Dendritic cell treated with granulocyte-macrophage colony-stimulating factor and Interleukin-4, amounts not matched to agents 40 ng/mL and 50 ng/mL, for 4 days (primary cell): ENCODE results near the gene SLC16A10.

Source experiments
- H3K27ac Mint-ChIP-seq: one replicate; pipeline ENCODE4 v1.8.0; 2022; ENCODE audit warnings: mild to moderate bottlenecking, mixed read lengths
- H3K27me3 Mint-ChIP-seq: one replicate; pipeline ENCODE4 v1.8.0; 2022; ENCODE audit warnings: mild to moderate bottlenecking, mixed read lengths
- H3K36me3 Mint-ChIP-seq: one replicate; pipeline ENCODE4 v1.8.0; 2022; ENCODE audit warnings: low read depth, mixed read lengths
- H3K4me1 Mint-ChIP-seq: one replicate; pipeline ENCODE4 v1.8.0; 2022; ENCODE audit warnings: low read depth, mixed read lengths
- H3K4me3 Mint-ChIP-seq: one replicate; pipeline ENCODE4 v1.8.0; 2022; ENCODE audit warnings: mild to moderate bottlenecking, moderate library complexity, mixed read lengths
- H3K9me3 Mint-ChIP-seq: one replicate; pipeline ENCODE4 v1.8.0; 2022; ENCODE audit warnings: mixed read lengths
- intact Hi-C: fragments of 100-400 bp; cut with micrococcal nuclease; formaldehyde crosslinking; loops from one replicate; pipeline ENCODE4 v1.15.0; 2022

SLC16A10 gene

DNA sequence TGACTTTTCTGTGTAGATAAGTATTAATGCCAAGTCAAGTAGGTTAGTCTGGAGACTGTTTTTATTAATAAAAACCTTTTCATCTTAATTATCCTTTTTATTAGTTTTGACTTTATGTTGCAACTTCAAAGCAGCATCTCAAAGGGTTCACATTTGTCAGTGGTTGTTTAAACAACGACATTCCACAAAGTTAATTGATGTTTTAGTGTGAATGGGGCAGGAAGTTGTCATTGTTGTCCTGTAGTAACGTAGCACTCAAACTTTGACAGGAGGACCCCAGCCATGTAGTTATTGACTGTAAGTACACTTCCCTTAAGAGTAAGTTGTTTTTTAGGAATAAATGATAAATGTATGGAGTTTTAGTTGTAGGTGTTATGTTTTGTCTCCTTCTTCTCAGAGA is 11.3 kb downstream of the SLC16A10 start:
- no peaks in the 10 kb centered on the region for H3K4me1 Mint-ChIP-seq
- intact Hi-C loops = no loop called here
- no peaks in the 10 kb centered on the region for H3K36me3 Mint-ChIP-seq
- H3K27me3 Mint-ChIP-seq = peaks cover 1% of the 10 kb centered on the region
- H3K9me3 Mint-ChIP-seq = no peaks in the 10 kb centered on the region
- H3K4me3 Mint-ChIP-seq = no peak overlapping the region
- H3K27ac Mint-ChIP-seq = no peak overlapping the region

DNA sequence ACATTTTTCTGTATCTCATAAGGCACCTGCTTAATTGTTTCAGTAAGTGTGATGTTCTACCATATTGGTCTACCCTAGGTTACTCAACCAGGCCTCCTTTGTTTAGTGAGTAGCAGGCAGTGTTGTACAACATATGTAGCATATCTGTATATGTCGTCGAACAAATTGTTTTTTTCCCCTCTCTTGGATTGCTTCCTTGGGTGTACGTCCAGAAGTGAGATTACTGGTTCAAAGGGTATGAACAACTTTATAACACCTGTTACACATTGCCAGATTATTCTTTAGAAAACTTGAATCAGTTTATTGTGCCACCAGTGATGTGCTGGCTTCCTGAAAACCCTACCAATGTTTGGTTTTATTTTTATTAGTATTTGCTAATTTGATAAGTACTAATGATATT is 14.7 kb downstream of the SLC16A10 start:
- Mint-ChIP-seq H3K27me3 (no peaks in the 10 kb centered on the region), H3K27ac (no peak overlapping the region), H3K4me1 (no peaks in the 10 kb centered on the region), H3K9me3 (peaks cover 2% of the 10 kb centered on the region), H3K36me3 (no peaks in the 10 kb centered on the region), H3K4me3 (no peak overlapping the region)
- intact Hi-C loops = no loop called here

DNA sequence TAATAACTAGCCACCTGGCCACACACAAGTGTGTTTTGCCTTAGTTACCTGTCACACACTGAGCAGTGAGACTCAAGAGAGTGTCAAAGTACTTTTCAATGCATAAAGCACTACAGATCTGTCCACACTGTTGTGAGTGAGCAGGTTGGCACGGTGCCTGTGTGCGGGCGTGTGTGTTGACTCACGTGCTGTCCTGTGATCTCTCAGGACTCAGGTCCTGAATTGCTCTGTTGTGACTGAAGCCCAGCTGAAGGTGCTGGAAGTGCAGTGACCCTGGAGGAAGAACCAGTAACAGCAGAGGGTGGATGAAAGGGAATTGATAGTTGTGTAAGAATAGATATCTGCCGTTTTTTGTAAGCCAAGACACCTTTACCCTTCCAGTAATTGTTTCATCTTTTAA is 18.3 kb downstream of the SLC16A10 start:
- H3K4me3 Mint-ChIP-seq = no peak overlapping the region
- H3K27ac Mint-ChIP-seq = no peak overlapping the region
- H3K9me3 Mint-ChIP-seq = peaks cover 11% of the 10 kb centered on the region
- H3K27me3 Mint-ChIP-seq = no peaks in the 10 kb centered on the region
- no peaks in the 10 kb centered on the region for H3K36me3 Mint-ChIP-seq
- H3K4me1 Mint-ChIP-seq = peaks cover 8% of the 10 kb centered on the region
- intact Hi-C loops = no loop called here

DNA sequence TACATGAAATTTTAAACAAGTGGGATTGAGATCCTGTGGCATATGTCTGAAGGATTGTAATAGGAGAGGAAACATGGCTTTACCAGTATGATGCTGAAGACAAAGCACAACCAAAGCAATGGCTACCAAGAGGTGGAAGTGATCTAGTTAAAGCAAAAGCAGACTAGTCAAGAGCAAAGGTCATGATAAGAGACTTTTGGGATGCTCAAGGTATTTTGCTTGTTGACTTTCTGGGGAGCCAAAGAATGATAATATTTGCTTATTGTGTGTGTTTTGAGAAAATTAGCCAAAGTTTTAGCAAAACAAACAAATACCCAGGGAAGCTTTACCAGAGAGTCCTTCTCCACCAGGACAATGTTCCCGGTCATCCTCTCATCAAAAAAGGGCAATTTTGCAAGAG is 20.3 kb downstream of the SLC16A10 start:
- H3K4me3 Mint-ChIP-seq = no peak overlapping the region
- intact Hi-C loops = no loop called here
- H3K27me3 Mint-ChIP-seq = no peaks in the 10 kb centered on the region
- peaks cover 11% of the 10 kb centered on the region for H3K9me3 Mint-ChIP-seq
- H3K4me1 Mint-ChIP-seq = peaks cover 9% of the 10 kb centered on the region
- no peak overlapping the region for H3K27ac Mint-ChIP-seq
- no peaks in the 10 kb centered on the region for H3K36me3 Mint-ChIP-seq

DNA sequence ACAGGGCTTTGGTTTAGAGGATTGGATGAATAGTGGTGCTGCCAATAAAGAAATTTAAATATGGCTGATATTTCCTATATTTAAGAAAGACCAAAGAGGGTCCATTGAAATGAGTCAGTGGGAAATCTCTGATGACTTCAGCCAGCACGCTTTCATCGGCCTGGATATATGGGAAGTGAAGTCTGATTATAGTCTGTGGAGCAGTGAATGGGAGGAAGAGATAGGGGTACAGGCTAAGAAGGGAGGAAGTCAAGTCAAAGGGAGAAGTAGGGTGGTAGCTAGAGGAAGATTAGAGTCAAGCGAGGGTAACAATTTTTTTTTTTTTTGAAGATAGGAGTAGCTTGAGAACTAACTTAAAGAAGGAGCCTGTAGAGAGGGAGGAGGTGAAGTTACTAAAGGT is 22.7 kb downstream of the SLC16A10 start:
- Mint-ChIP-seq H3K4me3 (no peak overlapping the region), H3K4me1 (peaks cover 22% of the 10 kb centered on the region), H3K36me3 (no peaks in the 10 kb centered on the region), H3K9me3 (peaks cover 11% of the 10 kb centered on the region), H3K27ac (peak overlapping the region; percentile 36), H3K27me3 (no peaks in the 10 kb centered on the region)
- intact Hi-C loops = no loop called here

DNA sequence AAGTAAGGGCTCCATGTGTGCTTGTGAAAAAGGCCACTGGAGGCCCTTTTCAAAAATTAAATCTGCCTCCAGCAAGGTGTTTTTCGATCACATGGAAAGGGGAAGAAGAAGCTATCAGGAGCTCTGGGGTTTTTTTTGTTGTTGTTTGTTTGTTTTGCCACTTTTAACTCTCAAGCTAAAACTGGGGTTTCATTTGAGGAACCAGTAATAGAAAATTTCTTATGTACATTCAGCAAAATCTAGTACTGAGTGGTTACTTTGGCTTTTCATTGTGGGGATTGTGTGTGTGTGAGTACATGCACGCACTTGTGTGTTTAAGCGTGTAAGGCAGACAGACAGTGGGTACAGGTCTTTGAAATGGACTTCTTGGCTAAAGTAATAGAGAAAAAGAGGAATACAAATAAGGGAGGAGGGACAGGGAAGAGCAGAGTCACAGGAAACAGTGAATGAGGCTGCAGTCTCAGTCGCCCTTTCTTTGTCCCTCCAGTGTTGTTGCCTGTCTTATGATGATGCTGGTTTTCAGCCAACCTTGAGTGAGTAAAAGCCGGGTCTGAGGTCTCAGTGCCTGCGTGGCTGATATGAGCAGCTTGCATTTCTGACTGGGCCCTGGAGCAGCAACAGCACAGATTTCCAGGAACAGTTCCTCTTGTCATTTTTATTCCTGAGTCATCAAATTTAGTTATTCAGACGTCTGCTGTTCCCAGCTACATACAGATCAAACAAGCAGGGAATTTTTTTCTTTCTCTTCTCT is 26.2 kb downstream of the SLC16A10 start:
- Mint-ChIP-seq H3K9me3 (no peaks in the 10 kb centered on the region), H3K27ac (peak overlapping the region; percentile 93)
- intact Hi-C loops = no loop called here

DNA sequence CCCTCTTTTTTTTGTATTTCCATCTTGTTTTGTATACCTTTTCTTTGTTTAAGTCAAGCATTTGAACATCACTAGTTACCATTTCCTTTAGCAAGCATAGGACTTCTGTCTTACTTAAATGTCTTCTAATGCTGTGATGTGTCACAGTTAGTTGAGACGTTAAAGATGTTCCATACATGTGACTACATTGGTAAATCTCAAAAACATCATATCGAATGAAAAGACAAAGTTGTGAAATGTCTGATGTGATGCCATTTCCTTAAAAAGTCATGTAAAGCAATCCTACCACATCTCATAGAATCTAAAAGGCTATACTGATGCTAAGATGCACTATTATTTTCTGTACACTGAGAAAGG is 26.8 kb downstream of the SLC16A10 start:
- Mint-ChIP-seq H3K36me3 (no peaks in the 10 kb centered on the region), H3K27me3 (no peaks in the 10 kb centered on the region), H3K9me3 (no peaks in the 10 kb centered on the region), H3K4me1 (peaks cover 22% of the 10 kb centered on the region), H3K27ac (peak overlapping the region; percentile 93), H3K4me3 (no peak overlapping the region)
- intact Hi-C loops = no loop called here

More for the DNA sequence above, 26.2 kb downstream of the SLC16A10 start:
- Mint-ChIP-seq H3K36me3 (no peaks in the 10 kb centered on the region), H3K4me3 (peak overlapping the region; percentile 41), H3K27me3 (no peaks in the 10 kb centered on the region), H3K4me1 (peaks cover 22% of the 10 kb centered on the region)

DNA sequence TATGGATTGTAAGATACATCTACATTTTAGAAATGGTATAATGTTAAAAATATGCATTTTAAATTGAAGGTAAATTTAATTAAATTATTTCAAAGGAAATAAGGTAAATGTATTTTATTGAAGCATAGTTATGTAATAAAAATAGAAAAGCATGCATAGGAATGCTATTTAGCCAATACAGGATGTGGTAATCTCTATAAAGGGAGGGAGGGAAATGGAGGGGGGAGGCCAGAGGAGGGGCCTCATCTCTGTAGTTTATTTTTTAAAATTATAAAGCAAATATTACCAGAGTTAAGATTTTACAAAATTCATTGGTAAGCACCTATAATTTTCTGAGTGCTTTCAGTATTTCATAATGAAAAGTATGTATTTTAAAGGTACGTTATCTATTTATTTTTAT is 27.2 kb downstream of the SLC16A10 start:
- Mint-ChIP-seq H3K4me3 (no peak overlapping the region), H3K27me3 (no peaks in the 10 kb centered on the region), H3K36me3 (no peaks in the 10 kb centered on the region), H3K27ac (no peak overlapping the region), H3K4me1 (peaks cover 22% of the 10 kb centered on the region), H3K9me3 (no peaks in the 10 kb centered on the region)
- intact Hi-C loops = no loop called here

DNA sequence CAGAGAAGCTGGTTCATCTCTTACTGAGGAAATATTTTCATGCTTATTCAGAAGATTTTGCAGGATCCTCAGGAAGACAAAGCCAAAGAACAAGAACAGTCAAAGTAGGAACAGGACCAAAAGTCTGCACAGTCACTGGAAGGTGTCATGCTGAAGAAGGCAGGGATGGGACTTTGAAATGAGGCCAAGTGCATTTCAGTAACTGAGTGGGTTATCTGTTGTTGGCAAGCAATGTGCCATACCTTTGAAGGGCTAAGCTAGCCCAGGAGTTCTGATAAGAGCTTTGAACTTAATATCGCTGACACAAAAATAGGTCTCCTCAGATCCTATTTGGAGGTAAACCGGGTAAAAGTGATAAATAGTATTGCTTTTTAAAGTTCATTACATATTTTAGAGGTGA is 31.5 kb downstream of the SLC16A10 start:
- no peak overlapping the region for H3K4me3 Mint-ChIP-seq
- peaks cover 14% of the 10 kb centered on the region for H3K4me1 Mint-ChIP-seq
- H3K9me3 Mint-ChIP-seq = no peaks in the 10 kb centered on the region
- intact Hi-C loops = no loop called here
- H3K36me3 Mint-ChIP-seq = no peaks in the 10 kb centered on the region
- no peaks in the 10 kb centered on the region for H3K27me3 Mint-ChIP-seq
- H3K27ac Mint-ChIP-seq = no peak overlapping the region

DNA sequence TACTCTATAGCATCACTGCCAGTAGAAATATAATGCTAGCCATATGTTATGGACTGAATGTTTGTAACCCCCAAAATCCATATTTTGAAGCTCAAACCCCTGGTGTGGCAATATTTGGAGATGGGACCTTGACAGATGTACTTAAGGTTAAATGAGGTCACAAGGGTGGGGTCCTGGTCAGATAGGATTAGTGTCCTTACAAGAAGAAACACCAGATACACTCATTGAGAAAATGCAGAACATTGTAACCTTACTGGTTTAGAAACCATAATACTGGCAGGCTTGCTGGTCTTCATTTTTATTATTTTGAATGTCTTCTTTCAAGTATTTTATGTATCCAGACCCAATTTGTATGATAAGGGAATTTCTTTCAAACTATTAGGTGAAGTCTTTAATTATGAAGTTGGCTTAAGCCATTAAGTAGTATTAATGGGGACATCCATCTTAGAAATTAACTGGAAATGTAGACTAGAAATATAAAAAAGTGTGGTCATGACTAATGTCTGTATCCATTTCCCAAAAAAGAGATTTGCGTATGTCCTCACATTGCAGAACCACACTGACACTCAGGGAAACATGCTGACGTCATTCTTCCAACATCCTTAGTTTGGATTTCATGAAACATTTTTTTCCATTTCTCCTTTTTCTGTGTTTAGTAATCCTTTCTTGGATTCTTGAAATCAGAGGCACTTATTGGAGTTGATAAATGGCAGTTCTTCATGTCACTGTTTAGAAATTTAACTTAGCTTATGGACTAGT is 32.4 kb downstream of the SLC16A10 start:
- intact Hi-C loops = no loop called here

DNA sequence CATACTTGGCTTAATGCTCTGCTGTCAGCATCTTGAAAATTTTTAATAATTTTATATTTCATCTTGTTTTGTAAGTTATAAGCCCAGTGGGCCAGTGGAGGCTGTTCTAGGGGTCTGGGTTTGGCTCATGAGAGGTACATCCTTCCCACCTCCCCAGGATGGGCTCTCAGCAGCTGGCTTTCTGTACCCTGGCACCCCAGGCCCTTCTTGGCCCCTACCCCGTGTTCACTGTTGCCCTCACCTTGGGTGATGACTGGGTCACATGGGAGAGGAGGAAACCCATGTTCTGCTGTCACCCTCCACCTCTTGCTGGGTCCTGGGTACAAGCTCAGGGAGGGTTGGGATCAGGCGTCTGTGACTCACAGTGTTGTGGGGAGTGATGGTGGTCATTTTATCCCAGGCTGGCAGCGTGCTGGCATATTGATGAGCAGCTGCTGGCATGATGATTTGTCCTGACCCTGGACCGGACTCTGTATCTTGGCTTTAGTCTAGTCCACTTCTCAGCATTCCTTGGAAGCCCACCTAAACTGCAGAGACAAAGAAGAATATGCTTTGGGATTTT is 34.6 kb downstream of the SLC16A10 start:
- intact Hi-C loops = no loop called here
- Mint-ChIP-seq H3K9me3 (no peaks in the 10 kb centered on the region), H3K27me3 (no peaks in the 10 kb centered on the region), H3K27ac (no peak overlapping the region), H3K36me3 (no peaks in the 10 kb centered on the region), H3K4me3 (no peak overlapping the region), H3K4me1 (peaks cover 10% of the 10 kb centered on the region)

More for the DNA sequence above, 32.4 kb downstream of the SLC16A10 start:
- Mint-ChIP-seq H3K4me3 (no peak overlapping the region), H3K4me1 (peaks cover 10% of the 10 kb centered on the region), H3K27ac (peak overlapping the region; percentile 43), H3K9me3 (no peaks in the 10 kb centered on the region), H3K27me3 (no peaks in the 10 kb centered on the region), H3K36me3 (no peaks in the 10 kb centered on the region)

DNA sequence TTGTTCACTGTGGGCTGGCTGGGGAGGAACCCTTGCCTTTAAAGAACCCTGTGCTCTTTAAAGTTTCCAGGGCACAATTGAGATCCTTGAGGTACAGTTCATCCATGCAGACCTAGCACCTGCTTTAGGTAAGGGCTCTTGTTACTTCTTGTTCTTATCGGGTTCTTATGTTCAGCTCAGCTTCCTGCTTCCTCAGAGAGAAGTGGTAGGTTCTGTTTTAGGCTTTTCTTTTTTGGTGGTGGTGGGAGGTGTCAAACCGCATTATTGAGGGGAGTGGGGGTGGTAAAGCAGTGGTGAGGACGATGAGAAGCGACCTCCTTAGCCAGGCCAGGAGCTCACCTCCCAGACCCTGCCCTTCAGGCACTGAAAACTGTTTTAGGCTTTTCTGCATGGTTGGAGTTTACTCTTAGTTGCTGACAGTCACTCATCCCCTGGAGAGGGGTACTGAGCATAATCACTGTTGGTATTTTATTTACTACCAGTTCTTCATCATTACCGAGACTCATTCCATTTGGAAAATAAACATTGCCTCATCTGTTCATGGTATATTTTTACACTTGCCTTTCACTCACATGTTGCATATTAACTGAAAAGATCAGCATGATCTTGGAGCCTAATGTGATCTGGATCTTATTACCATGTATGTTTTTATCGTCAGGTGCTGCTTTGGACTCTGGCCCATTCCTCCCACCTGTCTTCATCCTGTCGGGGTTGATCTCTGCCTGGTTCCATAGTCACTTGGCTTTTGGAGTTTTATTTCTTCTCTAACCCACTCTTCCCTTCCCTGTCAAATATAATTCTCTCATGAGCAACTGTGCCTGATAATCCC is 35.4 kb downstream of the SLC16A10 start:
- Mint-ChIP-seq H3K4me1 (peaks cover 10% of the 10 kb centered on the region), H3K27me3 (no peaks in the 10 kb centered on the region)

DNA sequence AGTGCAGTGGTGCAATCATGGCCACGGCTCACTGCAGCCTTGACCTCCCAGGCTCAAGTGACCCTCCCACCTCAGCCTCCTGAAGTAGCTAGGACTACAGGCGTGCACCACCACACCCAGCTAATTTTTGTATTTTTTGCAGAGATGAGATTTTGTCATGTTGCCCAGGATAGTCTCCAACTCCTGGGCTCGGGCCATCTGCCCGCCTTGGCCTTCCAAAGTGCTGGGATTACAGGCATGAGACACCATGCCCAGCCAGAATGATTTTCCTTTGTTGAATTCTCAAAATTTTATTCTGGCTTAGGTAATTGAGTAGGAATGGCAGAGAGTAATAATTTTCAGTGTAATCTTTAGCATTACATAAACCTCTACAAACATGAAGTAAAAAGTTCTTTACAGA is 37.1 kb downstream of the SLC16A10 start:
- H3K4me1 Mint-ChIP-seq = peaks cover 10% of the 10 kb centered on the region
- H3K27ac Mint-ChIP-seq = no peak overlapping the region
- intact Hi-C loops = no loop called here
- no peaks in the 10 kb centered on the region for H3K36me3 Mint-ChIP-seq
- no peaks in the 10 kb centered on the region for H3K9me3 Mint-ChIP-seq
- H3K4me3 Mint-ChIP-seq = no peak overlapping the region
- no peaks in the 10 kb centered on the region for H3K27me3 Mint-ChIP-seq

More for the DNA sequence above, 35.4 kb downstream of the SLC16A10 start:
- Mint-ChIP-seq H3K9me3 (no peaks in the 10 kb centered on the region), H3K36me3 (no peaks in the 10 kb centered on the region), H3K4me3 (no peak overlapping the region), H3K27ac (no peak overlapping the region)
- intact Hi-C loops = no loop called here

DNA sequence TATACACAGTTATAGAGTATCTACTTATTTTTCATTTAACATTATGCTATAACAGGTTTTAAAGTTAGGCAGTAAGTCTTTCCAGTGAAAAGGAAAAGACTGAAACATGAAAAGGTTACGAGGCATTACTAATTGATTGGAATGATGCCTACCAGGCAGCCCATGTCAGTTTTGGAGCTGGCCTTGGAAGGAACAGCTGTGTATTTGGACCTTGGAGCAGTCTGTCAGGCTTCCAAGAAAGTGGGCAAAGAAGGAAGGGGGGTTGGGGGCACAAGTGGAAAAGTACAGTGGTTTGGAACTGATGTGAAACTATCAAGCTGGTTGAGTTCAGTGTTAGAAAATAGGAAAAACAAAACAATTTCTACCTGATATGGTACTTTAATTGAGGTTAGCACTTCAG is 41.7 kb downstream of the SLC16A10 start:
- Mint-ChIP-seq H3K27me3 (no peaks in the 10 kb centered on the region), H3K27ac (no peak overlapping the region), H3K4me3 (no peak overlapping the region), H3K4me1 (no peaks in the 10 kb centered on the region), H3K9me3 (no peaks in the 10 kb centered on the region), H3K36me3 (no peaks in the 10 kb centered on the region)
- intact Hi-C loops = no loop called here
